HepG2 (cell line): ENCODE data around the gene SMIM12. TPM values are rescaled to one million over a fixed set of nuclear protein-coding genes. Genes with fewer than 3 reads are reported as not detected.

Experiments
- AHR ChIP-seq: IDR thresholded peaks from 2 replicates; pipeline ENCODE4 v1.6.1; 2018; ENCODE audit warnings: missing genetic modification reagents, missing compliant biosample characterization
- FOXA3 ChIP-seq: IDR thresholded peaks from 2 replicates; pipeline ENCODE4 v1.6.1; 2016; ENCODE audit warnings: missing genetic modification reagents, missing compliant biosample characterization
- GATAD2A ChIP-seq: IDR thresholded peaks from 2 replicates; pipeline ENCODE4 v1.6.1; 2016
- HIVEP1 ChIP-seq: sonication (generic); formaldehyde crosslinking; IDR thresholded peaks from 2 replicates; pipeline ENCODE4 v1.4.0; 2020; ENCODE audit warnings: mild to moderate bottlenecking, missing genetic modification reagents
- REL ChIP-seq: sonication (generic); formaldehyde crosslinking; conservative IDR thresholded peaks from 2 replicates; pipeline ENCODE4 v1.8.0; 2022; ENCODE audit warnings: mild to moderate bottlenecking, missing genetic modification reagents, moderate library complexity
- YEATS2 ChIP-seq: sonication (generic); formaldehyde crosslinking; IDR thresholded peaks from 2 replicates; pipeline ENCODE4 v1.4.0; 2020; ENCODE audit warnings: missing genetic modification reagents, borderline replicate concordance
- ZBTB7A ChIP-seq: sonication (generic); formaldehyde crosslinking; IDR thresholded peaks from 2 replicates; pipeline ENCODE4 v1.8.0; 2022; ENCODE audit warnings: mild to moderate bottlenecking, missing genetic modification reagents
- polyA plus RNA-seq, 8 experiments: library from polyadenylated mRNA; depleted of rRNA in 3 of 8; stranded (reverse) in 7 of 8; unstranded in 1 of 8; fragments of >200 nt; fragmentation: Illumina TruSeq in 4 of 8; extraction: Trizol in 4 of 8; gene quantifications; 2 replicates each; pipeline versions ENCODE4 v1.2.1 to v1.2.3, GENCODE V29; 2011 to 2016; ENCODE audit warnings: low read depth in 4 of 8, missing spikeins in 1 of 8, mixed read lengths in 1 of 8; ENCODE audit not compliant: insufficient read depth in 1 of 8
- total RNA-seq, 5 experiments: library from RNA; depleted of rRNA; stranded (reverse); fragments of >200 nt; fragmentation: Illumina TruSeq; extraction: Trizol; gene quantifications; 2 replicates each; pipeline ENCODE4 v1.2.3, GENCODE V29; 2016; ENCODE audit warnings: low read depth in 1 of 5
- TF ChIP-seq, protein P1 (sequence below): sonication (generic); formaldehyde crosslinking; IDR thresholded peaks from 2 replicates; pipeline ENCODE4 v1.8.1; 2023; ENCODE audit warnings: missing genetic modification reagents, inconsistent platforms, borderline replicate concordance
- TF ChIP-seq, protein P2 (sequence below): sonication (generic); formaldehyde crosslinking; IDR thresholded peaks from 2 replicates; pipeline ENCODE4 v1.4.0; 2020; ENCODE audit warnings: mild to moderate bottlenecking, missing genetic modification reagents, borderline replicate concordance
- TF ChIP-seq, protein P3 (sequence below): sonication (generic); formaldehyde crosslinking; IDR thresholded peaks from 2 replicates; pipeline ENCODE4 v1.5.1; 2020; ENCODE audit warnings: missing genetic modification reagents, mild to moderate bottlenecking, borderline replicate concordance
- TF ChIP-seq, protein P4 (sequence below): sonication (generic); formaldehyde crosslinking; IDR thresholded peaks from 2 replicates; pipeline ENCODE4 v1.4.0; 2020; ENCODE audit warnings: missing genetic modification reagents
- TF ChIP-seq, protein P5 (sequence below): sonication (generic); formaldehyde crosslinking; IDR thresholded peaks from 2 replicates; pipeline ENCODE4 v1.5.0; 2020; ENCODE audit warnings: missing genetic modification reagents, mild to moderate bottlenecking, borderline replicate concordance
- TF ChIP-seq, protein P6 (sequence below): sonication (generic); formaldehyde crosslinking; IDR thresholded peaks from 2 replicates; pipeline ENCODE4 v1.5.1; 2020; ENCODE audit warnings: missing genetic modification reagents, mild to moderate bottlenecking, borderline replicate concordance

The SMIM12 gene
- total and polyA plus RNA-seq, 2 of the 13 experiments (the other 11 are each of a cell fraction or from before 2014, with no cell fraction given) = 20.1 to 41.3 TPM

DNA sequence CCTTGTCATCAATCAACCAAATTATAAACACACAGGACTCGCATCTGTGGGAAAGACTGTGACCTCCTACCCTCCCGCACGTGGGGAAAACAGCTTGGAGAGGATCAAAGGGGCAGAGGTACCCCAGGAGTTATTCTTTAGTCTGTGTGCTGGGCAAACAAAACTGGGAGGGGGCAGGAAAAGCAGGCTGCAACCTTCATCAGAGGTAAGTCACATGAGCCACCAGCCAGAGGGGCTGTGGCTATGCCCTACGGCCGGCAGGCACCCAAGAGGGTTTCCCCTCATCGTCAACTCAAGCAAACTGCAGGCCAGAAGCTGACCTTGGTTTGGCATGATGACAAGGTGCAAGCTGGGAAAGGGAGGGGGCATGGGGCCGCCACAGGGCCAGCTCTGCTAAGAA, 12.5 kb downstream of the SMIM12 start (continued):
- TF ChIP-seq, protein P1, sequence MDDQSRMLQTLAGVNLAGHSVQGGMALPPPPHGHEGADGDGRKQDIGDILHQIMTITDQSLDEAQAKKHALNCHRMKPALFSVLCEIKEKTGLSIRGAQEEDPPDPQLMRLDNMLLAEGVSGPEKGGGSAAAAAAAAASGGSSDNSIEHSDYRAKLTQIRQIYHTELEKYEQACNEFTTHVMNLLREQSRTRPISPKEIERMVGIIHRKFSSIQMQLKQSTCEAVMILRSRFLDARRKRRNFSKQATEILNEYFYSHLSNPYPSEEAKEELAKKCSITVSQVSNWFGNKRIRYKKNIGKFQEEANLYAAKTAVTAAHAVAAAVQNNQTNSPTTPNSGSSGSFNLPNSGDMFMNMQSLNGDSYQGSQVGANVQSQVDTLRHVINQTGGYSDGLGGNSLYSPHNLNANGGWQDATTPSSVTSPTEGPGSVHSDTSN (CRISPR knock-in tag) = no peak
- no peak for TF ChIP-seq ZBTB7A (CRISPR knock-in tag)
- TF ChIP-seq, protein P2, sequence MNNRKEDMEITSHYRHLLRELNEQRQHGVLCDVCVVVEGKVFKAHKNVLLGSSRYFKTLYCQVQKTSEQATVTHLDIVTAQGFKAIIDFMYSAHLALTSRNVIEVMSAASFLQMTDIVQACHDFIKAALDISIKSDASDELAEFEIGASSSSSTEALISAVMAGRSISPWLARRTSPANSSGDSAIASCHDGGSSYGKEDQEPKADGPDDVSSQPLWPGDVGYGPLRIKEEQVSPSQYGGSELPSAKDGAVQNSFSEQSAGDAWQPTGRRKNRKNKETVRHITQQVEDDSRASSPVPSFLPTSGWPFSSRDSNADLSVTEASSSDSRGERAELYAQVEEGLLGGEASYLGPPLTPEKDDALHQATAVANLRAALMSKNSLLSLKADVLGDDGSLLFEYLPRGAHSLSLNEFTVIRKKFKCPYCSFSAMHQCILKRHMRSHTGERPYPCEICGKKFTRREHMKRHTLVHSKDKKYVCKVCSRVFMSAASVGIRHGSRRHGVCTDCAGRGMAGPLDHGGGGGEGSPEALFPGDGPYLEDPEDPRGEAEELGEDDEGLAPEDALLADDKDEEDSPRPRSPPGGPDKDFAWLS (CRISPR knock-in tag) = no peak
- no peak for TF ChIP-seq YEATS2 (CRISPR knock-in tag)
- TF ChIP-seq AHR = no peak
- peak; percentile 42; the same call in 1 of the 2 replicates for TF ChIP-seq FOXA3 (CRISPR knock-in tag)
- TF ChIP-seq, protein P3, sequence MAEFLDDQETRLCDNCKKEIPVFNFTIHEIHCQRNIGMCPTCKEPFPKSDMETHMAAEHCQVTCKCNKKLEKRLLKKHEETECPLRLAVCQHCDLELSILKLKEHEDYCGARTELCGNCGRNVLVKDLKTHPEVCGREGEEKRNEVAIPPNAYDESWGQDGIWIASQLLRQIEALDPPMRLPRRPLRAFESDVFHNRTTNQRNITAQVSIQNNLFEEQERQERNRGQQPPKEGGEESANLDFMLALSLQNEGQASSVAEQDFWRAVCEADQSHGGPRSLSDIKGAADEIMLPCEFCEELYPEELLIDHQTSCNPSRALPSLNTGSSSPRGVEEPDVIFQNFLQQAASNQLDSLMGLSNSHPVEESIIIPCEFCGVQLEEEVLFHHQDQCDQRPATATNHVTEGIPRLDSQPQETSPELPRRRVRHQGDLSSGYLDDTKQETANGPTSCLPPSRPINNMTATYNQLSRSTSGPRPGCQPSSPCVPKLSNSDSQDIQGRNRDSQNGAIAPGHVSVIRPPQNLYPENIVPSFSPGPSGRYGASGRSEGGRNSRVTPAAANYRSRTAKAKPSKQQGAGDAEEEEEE (CRISPR knock-in tag) = no peak
- TF ChIP-seq, protein P4, sequence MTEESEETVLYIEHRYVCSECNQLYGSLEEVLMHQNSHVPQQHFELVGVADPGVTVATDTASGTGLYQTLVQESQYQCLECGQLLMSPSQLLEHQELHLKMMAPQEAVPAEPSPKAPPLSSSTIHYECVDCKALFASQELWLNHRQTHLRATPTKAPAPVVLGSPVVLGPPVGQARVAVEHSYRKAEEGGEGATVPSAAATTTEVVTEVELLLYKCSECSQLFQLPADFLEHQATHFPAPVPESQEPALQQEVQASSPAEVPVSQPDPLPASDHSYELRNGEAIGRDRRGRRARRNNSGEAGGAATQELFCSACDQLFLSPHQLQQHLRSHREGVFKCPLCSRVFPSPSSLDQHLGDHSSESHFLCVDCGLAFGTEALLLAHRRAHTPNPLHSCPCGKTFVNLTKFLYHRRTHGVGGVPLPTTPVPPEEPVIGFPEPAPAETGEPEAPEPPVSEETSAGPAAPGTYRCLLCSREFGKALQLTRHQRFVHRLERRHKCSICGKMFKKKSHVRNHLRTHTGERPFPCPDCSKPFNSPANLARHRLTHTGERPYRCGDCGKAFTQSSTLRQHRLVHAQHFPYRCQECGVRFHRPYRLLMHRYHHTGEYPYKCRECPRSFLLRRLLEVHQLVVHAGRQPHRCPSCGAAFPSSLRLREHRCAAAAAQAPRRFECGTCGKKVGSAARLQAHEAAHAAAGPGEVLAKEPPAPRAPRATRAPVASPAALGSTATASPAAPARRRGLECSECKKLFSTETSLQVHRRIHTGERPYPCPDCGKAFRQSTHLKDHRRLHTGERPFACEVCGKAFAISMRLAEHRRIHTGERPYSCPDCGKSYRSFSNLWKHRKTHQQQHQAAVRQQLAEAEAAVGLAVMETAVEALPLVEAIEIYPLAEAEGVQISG (CRISPR knock-in tag) = no peak
- TF ChIP-seq, protein P5, sequence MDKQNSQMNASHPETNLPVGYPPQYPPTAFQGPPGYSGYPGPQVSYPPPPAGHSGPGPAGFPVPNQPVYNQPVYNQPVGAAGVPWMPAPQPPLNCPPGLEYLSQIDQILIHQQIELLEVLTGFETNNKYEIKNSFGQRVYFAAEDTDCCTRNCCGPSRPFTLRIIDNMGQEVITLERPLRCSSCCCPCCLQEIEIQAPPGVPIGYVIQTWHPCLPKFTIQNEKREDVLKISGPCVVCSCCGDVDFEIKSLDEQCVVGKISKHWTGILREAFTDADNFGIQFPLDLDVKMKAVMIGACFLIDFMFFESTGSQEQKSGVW (CRISPR knock-in tag) = no peak
- TF ChIP-seq REL (CRISPR knock-in tag) = no peak
- TF ChIP-seq, protein P6, sequence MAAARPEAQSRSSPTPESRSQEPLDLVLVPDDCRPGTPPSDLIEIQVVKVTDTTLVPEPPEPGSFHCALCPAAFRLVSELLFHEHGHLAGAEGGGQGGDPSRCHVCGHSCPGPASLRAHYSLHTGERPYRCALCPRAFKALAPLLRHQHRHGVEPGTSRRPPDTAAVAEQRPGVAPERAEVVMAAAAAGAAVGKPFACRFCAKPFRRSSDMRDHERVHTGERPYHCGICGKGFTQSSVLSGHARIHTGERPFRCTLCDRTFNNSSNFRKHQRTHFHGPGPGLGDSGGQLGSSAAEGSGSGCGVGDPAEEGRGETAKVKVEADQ (CRISPR knock-in tag) = no peak
- TF ChIP-seq GATAD2A (CRISPR knock-in tag) = peak; percentile 61; the same call in 1 of the 2 replicates
- TF ChIP-seq HIVEP1 (CRISPR knock-in tag) = no peak
